Neural crest cell (in vitro differentiated cells): ENCODE results near the gene SPRR3. TPM values are rescaled to one million over a fixed set of nuclear protein-coding genes. Genes with fewer than 3 reads are reported as not detected.

Experiments used
- DNase-seq: peaks from one replicate; pipeline ENCODE4 v3.0.0; 2021; ENCODE audit warnings: low read depth, mixed read lengths, low spot score
- H3K27ac Mint-ChIP-seq: one replicate; pipeline ENCODE4 v1.8.0; 2021; ENCODE audit warnings: mild to moderate bottlenecking, mixed read lengths; ENCODE audit not compliant: unreplicated experiment
- H3K27me3 Mint-ChIP-seq: 2 replicates; pipeline ENCODE4 v1.8.0; 2021; ENCODE audit warnings: low read depth, mild to moderate bottlenecking, mixed read lengths
- H3K36me3 Mint-ChIP-seq: 2 replicates; pipeline ENCODE4 v1.8.0; 2021; ENCODE audit warnings: low read depth, mild to moderate bottlenecking, mixed read lengths
- H3K4me1 Mint-ChIP-seq: 2 replicates; pipeline ENCODE4 v1.8.0; 2021; ENCODE audit warnings: mixed read lengths
- H3K4me3 Mint-ChIP-seq: one replicate; pipeline ENCODE4 v1.8.0; 2021; ENCODE audit warnings: mild to moderate bottlenecking, mixed read lengths
- H3K9me3 Mint-ChIP-seq: 2 replicates; pipeline ENCODE4 v1.8.0; 2021; ENCODE audit warnings: mixed read lengths
- CTCF ChIP-seq: fragments of 200-600 bp; sonication (generic); conservative IDR thresholded peaks from 2 replicates; pipeline ENCODE4 v1.5.0; 2021; ENCODE audit warnings: antibody characterized with exemption, mild to moderate bottlenecking
- total RNA-seq: library from RNA; stranded (reverse); gene quantifications from 2 replicates; pipeline ENCODE4 v1.2.1, GENCODE V29; 2021

The SPRR3 gene
- total RNA-seq, 1 donor from 2014 or later, result not detected

DNA sequence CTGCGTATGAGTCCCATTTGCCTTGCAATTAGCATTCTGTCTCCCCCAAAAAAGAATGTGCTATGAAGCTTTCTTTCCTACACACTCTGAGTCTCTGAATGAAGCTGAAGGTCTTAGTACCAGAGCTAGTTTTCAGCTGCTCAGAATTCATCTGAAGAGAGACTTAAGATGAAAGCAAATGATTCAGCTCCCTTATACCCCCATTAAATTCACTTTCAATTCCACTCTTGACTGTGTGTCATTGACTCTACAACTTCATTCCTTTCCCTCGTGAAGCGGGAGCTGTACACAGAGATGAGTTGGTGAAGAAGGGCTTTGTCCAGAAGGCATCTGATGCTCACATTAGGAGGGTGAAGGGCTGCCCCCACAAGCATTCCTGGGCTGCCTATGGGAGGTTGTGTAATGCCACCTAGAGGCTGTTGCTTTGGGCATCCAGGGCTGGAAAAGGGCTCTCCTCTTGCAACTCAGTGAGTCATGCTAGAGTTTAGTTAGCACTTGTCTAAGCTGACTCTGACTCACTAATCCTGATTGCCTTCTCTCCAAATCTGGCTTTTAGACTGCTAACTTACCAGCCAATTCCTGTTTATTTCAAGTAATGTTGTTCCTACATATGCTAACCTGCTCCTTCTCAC lies 31.2 kb downstream of the SPRR3 start:
- H3K27ac Mint-ChIP-seq, result no peak overlapping the region
- peak; percentile 26 for TF ChIP-seq CTCF

GRCh38 chr1:153035211-153035610 lies 33.7 kb downstream of the SPRR3 start:
- H3K27me3 Mint-ChIP-seq, result peaks cover 16% of the 10 kb centered on the region
- H3K36me3 Mint-ChIP-seq, result no peaks in the 10 kb centered on the region
- no peak overlapping the region for H3K4me3 Mint-ChIP-seq
- H3K4me1 Mint-ChIP-seq, result no peaks in the 10 kb centered on the region
- H3K9me3 Mint-ChIP-seq, result no peaks in the 10 kb centered on the region
- TF ChIP-seq CTCF, result no peak
- DNase-seq, result no peak
- H3K27ac Mint-ChIP-seq, result no peak overlapping the region

More for the DNA sequence above, 31.2 kb downstream of the SPRR3 start:
- Mint-ChIP-seq H3K4me1 (no peaks in the 10 kb centered on the region), H3K4me3 (no peak overlapping the region), H3K36me3 (no peaks in the 10 kb centered on the region), H3K27me3 (peaks cover 16% of the 10 kb centered on the region), H3K9me3 (peaks cover 5% of the 10 kb centered on the region)
- no peak for DNase-seq

DNA sequence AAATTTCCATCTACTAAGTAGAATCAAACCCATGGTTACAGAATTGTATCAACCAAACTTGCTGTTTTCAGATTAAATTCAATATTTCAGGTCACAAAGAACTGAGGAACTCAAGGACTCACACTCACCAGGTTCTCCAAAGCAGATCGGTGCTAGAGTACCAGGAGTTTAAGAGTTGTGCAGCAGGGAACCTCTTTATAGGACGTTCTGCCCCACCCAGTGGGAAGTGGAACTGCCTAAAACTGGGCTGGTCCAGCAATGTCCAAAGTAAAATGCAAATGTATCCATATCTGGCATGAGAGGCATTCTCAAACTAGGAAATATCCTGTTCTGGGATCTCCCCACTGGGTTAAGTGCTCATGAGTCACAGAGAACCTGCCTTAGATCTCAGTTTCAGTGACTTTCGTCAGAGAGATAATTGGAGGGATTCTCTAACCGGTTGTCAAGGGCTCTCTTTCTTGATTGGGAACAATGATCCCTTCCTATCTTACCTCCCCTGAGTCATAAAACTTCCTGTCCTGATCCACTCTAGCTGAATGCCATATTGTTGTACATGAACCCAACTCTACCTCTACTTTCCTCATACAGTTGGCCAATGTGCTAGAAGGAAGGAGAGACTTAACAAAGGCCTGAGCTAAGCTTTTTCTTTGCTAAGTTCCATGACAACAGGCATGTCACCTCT lies 39.5 kb downstream of the SPRR3 start, which contains the start of gene SPRR2D:
Gene SPRR2D, minus strand, starts transcription at position 171 of the 682 bp plus-strand sequence. CDS start 774 bp downstream, outside the sequence.
- no peak within 1 kb of the TSS for H3K4me3 Mint-ChIP-seq
- DNase-seq, result no peak
- no peak for TF ChIP-seq CTCF
- H3K9me3 Mint-ChIP-seq, result no peaks in the 10 kb centered on the region
- H3K27me3 Mint-ChIP-seq, result peaks cover 24% of the 10 kb centered on the region
- H3K36me3 Mint-ChIP-seq, result no peaks in the 10 kb centered on the region
- no peaks in the 10 kb centered on the region for H3K4me1 Mint-ChIP-seq
- no peak within 1 kb of the TSS for H3K27ac Mint-ChIP-seq

DNA sequence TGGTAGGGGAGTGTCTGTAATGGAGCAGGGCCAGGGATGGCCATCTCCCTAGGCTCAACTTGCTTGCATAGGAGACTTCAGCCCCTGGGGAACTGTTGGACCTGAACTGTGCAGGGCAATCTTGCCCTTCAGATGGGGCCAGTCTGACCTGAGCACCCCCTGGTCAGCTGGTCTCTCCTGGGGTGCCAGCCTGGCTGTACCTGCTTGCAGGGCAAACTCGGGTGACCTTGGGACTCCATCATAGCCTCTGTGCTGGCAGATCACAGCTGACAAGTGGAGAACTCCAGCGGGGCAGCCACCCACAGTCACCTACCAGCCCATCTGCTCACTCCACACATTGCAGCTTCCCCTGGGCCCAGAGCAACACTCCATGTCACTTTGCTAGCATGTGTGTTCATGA lies 47.7 kb downstream of the SPRR3 start:
- Mint-ChIP-seq H3K4me1 (no peaks in the 10 kb centered on the region), H3K27me3 (peaks cover 29% of the 10 kb centered on the region), H3K4me3 (no peak overlapping the region), H3K27ac (no peak overlapping the region), H3K9me3 (peaks cover 3% of the 10 kb centered on the region), H3K36me3 (no peaks in the 10 kb centered on the region)
- TF ChIP-seq CTCF, result no peak
- DNase-seq, result no peak

Other genes with a start within 250 kb of the SPRR3 start
- gene KPRP, start 243.7 kb upstream of the SPRR3 start, total RNA-seq, result not detected in 2 replicates
- gene LCE1F, start 226.6 kb upstream of the SPRR3 start, total RNA-seq, result not detected in 2 replicates
- gene LCE1E, start 215.5 kb upstream of the SPRR3 start, total RNA-seq, result not detected in 2 replicates
- gene LCE1D, start 205.0 kb upstream of the SPRR3 start, total RNA-seq, result not detected in 2 replicates
- gene LCE1C, start 195.1 kb upstream of the SPRR3 start, total RNA-seq, result not detected in 2 replicates
- not detected in 2 replicates for gene LCE1B, start 189.8 kb upstream of the SPRR3 start, total RNA-seq
- not detected in 2 replicates for gene LCE1A, start 174.3 kb upstream of the SPRR3 start, total RNA-seq
- not detected in 2 replicates for gene LCE6A, start 158.9 kb upstream of the SPRR3 start, total RNA-seq
- gene LCE7A, start 141.8 kb upstream of the SPRR3 start, total RNA-seq, result not detected in 2 replicates
- gene SMCP, start 123.4 kb upstream of the SPRR3 start, total RNA-seq, result not detected in 2 replicates
- not detected in 2 replicates for gene IVL, start 93.2 kb upstream of the SPRR3 start, total RNA-seq
- not detected in 2 replicates for gene SPRR5, start 54.5 kb upstream of the SPRR3 start, total RNA-seq
- not detected in 2 replicates for gene SPRR4, start 31.1 kb upstream of the SPRR3 start, total RNA-seq
- gene SPRR1A, start 17.7 kb upstream of the SPRR3 start, total RNA-seq, result not detected in 2 replicates
- not detected in 2 replicates for gene SPRR1B, start 29.5 kb downstream of the SPRR3 start, total RNA-seq
- gene SPRR2D, start 39.4 kb downstream of the SPRR3 start, total RNA-seq, result not detected in 2 replicates
- not detected in 2 replicates for gene SPRR2A, start 55.8 kb downstream of the SPRR3 start, total RNA-seq
- not detected in 2 replicates for gene SPRR2B, start 69.9 kb downstream of the SPRR3 start, total RNA-seq
- gene SPRR2E, start 92.8 kb downstream of the SPRR3 start, total RNA-seq, result not detected in 2 replicates
- gene SPRR2F, start 111.8 kb downstream of the SPRR3 start, total RNA-seq, result not detected in 2 replicates
- gene SPRR2G, start 149.1 kb downstream of the SPRR3 start, total RNA-seq, result not detected in 2 replicates
- gene LELP1, start 201.7 kb downstream of the SPRR3 start, total RNA-seq, result not detected in 2 replicates
- not detected in 2 replicates for gene PRR9, start 215.8 kb downstream of the SPRR3 start, total RNA-seq